SK-N-SH (cell line): ENCODE measurements around the gene EIF2AK2. TPM values are rescaled to one million over a fixed set of nuclear protein-coding genes. Genes with fewer than 3 reads are reported as not detected.

Experiments used
- CTCF ChIA-PET: fragments of 300-600, 350-600 bp; formaldehyde crosslinking; extraction: SDS; loops from one replicate; lab custom pipeline; 2021; lab: Yijun Ruan, JAX
- POLR2A ChIA-PET: fragments of 350-600 bp; sonication (Branson Sonifier 250); formaldehyde crosslinking; extraction: SDS; loops from one replicate; lab custom pipeline; 2020; ENCODE audit warnings: antibody characterized with exemption, inconsistent platforms; lab: Yijun Ruan, JAX
- DNase-seq: peaks from one replicate; pipeline ENCODE4 v3.0.0; 2012
- H2AFZ ChIP-seq: fragments of 200-600 bp; sonication (generic); 2 replicates; pipeline ENCODE4 v1.8.1; 2016; ENCODE audit warnings: antibody characterized with exemption, mild to moderate bottlenecking, low read depth
- H3F3A ChIP-seq: fragments of 200-600 bp; sonication (generic); replicated peaks from 2 replicates; pipeline ENCODE3; 2016; ENCODE audit warnings: antibody characterized with exemption, mild to moderate bottlenecking; ENCODE audit not compliant: insufficient read depth
- H3K27ac ChIP-seq, 2 experiments: fragments of 200-500 bp in 1 of 2; fragments of 200-600 bp in 1 of 2; sonication (Bioruptor generic) in 1 of 2; sonication (generic), shearing (Covaris generic) in 1 of 2; 2 replicates each; pipeline versions ENCODE4 v1.5.1 to v1.6.1; 2014 to 2016; ENCODE audit warnings: low read depth in 2 of 2, inconsistent platforms in 1 of 2, low read length in 1 of 2, mild to moderate bottlenecking in 1 of 2, mixed read lengths in 1 of 2
- H3K27me3 ChIP-seq: fragments of 200-600 bp; sonication (generic), shearing (Covaris generic); 2 replicates; pipeline ENCODE4 v1.6.1; 2016; ENCODE audit warnings: mixed run types; ENCODE audit not compliant: insufficient read depth
- H3K36me3 ChIP-seq, 2 experiments: fragments of 200-500 bp in 1 of 2; fragments of 200-600 bp in 1 of 2; sonication (Bioruptor generic) in 1 of 2; sonication (generic) in 1 of 2; replicated peaks in 1 of 2; 2 replicates each; pipeline versions ENCODE3 to v1.5.1; 2014 to 2016; ENCODE audit warnings: low read length in 1 of 2, mild to moderate bottlenecking in 1 of 2; ENCODE audit not compliant: insufficient read depth in 2 of 2, control insufficient read depth in 1 of 2
- H3K4me1 ChIP-seq, 2 experiments: fragments of 200-500 bp in 1 of 2; fragments of 200-600 bp in 1 of 2; sonication (Bioruptor generic) in 1 of 2; sonication (generic), shearing (Covaris generic) in 1 of 2; 2 replicates each; pipeline versions ENCODE4 v1.5.1 to v1.6.1; 2014 to 2016; ENCODE audit warnings: low read depth in 1 of 2, low read length in 1 of 2, mixed run types in 1 of 2; ENCODE audit not compliant: insufficient read depth in 2 of 2, control insufficient read depth in 1 of 2
- H3K4me2 ChIP-seq: fragments of 200-600 bp; sonication (generic), shearing (Covaris generic); 2 replicates; pipeline ENCODE4 v1.6.1; 2017; ENCODE audit warnings: mixed run types
- H3K4me3 ChIP-seq, 2 experiments: fragments of 200-500 bp in 1 of 2; fragments of 200-600 bp in 1 of 2; sonication (Bioruptor generic) in 1 of 2; sonication (generic), shearing (Covaris generic) in 1 of 2; 2 replicates each; pipeline versions ENCODE4 v1.5.1 to v1.8.1; 2014 to 2016; ENCODE audit warnings: low read depth in 2 of 2, inconsistent platforms in 1 of 2, low read length in 1 of 2, mild to moderate bottlenecking in 1 of 2, mixed read lengths in 1 of 2, moderate library complexity in 1 of 2
- H3K79me2 ChIP-seq: fragments of 200-600 bp; sonication (generic); 2 replicates; pipeline ENCODE4 v1.8.1; 2017; ENCODE audit warnings: mild to moderate bottlenecking; ENCODE audit not compliant: insufficient read depth
- H3K9ac ChIP-seq: fragments of 200-600 bp; sonication (generic); 2 replicates; pipeline ENCODE4 v1.6.1; 2017; ENCODE audit warnings: mixed run types
- H3K9me2 ChIP-seq: fragments of 200-600 bp; sonication (generic); 2 replicates; pipeline ENCODE4 v1.6.1; 2017; ENCODE audit warnings: mixed run types
- H3K9me3 ChIP-seq: fragments of 200-600 bp; sonication (generic); 2 replicates; pipeline ENCODE4 v1.6.1; 2017; ENCODE audit warnings: mixed run types, mild to moderate bottlenecking, moderate library complexity
- H4K20me1 ChIP-seq: fragments of 200-600 bp; sonication (generic); 2 replicates; pipeline ENCODE4 v1.6.1; 2017; ENCODE audit warnings: mild to moderate bottlenecking, mixed run types; ENCODE audit not compliant: insufficient read depth
- CTCF ChIP-seq: fragments of 200-600 bp; sonication (generic); IDR thresholded peaks from 2 replicates; pipeline ENCODE4 v1.6.1; 2017; ENCODE audit warnings: antibody characterized with exemption, mild to moderate bottlenecking, moderate library complexity
- ELF1 ChIP-seq: IDR thresholded peaks from 2 replicates; pipeline ENCODE4 v1.4.0; 2012
- FOXJ3 ChIP-seq: sonication (generic); formaldehyde crosslinking; IDR thresholded peaks from 2 replicates; pipeline ENCODE4 v1.5.1; 2020; ENCODE audit warnings: mild to moderate bottlenecking, missing genetic modification reagents
- IRF3 ChIP-seq: fragments of 150-350 bp; IDR thresholded peaks from 2 replicates; pipeline ENCODE4 v1.6.1; 2016; ENCODE audit warnings: mild to moderate bottlenecking, low read depth, low read length
- JUND ChIP-seq: IDR thresholded peaks from 2 replicates; pipeline ENCODE4 v1.4.0; 2012
- NFIC ChIP-seq: IDR thresholded peaks from 2 replicates; pipeline ENCODE4 v1.4.0; 2012; ENCODE audit warnings: borderline replicate concordance
- PBX3 ChIP-seq: IDR thresholded peaks from 2 replicates; pipeline ENCODE4; 2012
- RAD21 ChIP-seq: IDR thresholded peaks from 2 replicates; pipeline ENCODE4 v1.6.1; 2012; ENCODE audit warnings: mild to moderate bottlenecking, low read length
- RCOR1 ChIP-seq: fragments of 150-350 bp; IDR thresholded peaks from 2 replicates; pipeline ENCODE4 v1.6.1; 2017; ENCODE audit warnings: antibody characterized with exemption, low read length
- RFX5 ChIP-seq: IDR thresholded peaks from 2 replicates; pipeline ENCODE4 v1.6.1; 2012; ENCODE audit warnings: mild to moderate bottlenecking, improper control_type of control experiment, low read length
- RXRA ChIP-seq: IDR thresholded peaks from 2 replicates; pipeline ENCODE4 v1.4.0; 2012; ENCODE audit warnings: low read depth, mild to moderate bottlenecking, borderline replicate concordance
- SIN3A ChIP-seq: IDR thresholded peaks from 2 replicates; pipeline ENCODE4 v1.6.1; 2012; ENCODE audit warnings: low read depth, mild to moderate bottlenecking, low read length, moderate library complexity, borderline replicate concordance
- TCF12 ChIP-seq: IDR thresholded peaks from 2 replicates; pipeline ENCODE4 v1.4.0; 2012
- TEAD4 ChIP-seq: IDR thresholded peaks from 2 replicates; pipeline ENCODE4 v1.4.0; 2012; ENCODE audit warnings: mild to moderate bottlenecking, borderline replicate concordance; ENCODE audit not compliant: insufficient read depth
- USF1 ChIP-seq: IDR thresholded peaks from 2 replicates; pipeline ENCODE4 v1.4.0; 2012; ENCODE audit warnings: low read depth, borderline replicate concordance
- YY1 ChIP-seq: IDR thresholded peaks from 2 replicates; pipeline ENCODE4 v1.4.0; 2012; ENCODE audit warnings: low read depth, mild to moderate bottlenecking
- WGBS: methylation state at CpG from one replicate; pipeline ENCODE4 v1.1.6; 2017; ENCODE audit warnings: low lambda C conversion rate; 5-methylcytosine and 5-hydroxymethylcytosine counted together
- polyA plus RNA-seq, 3 experiments: library from polyadenylated mRNA; depleted of rRNA; stranded (reverse); fragments of >200 nt; gene quantifications; 2 replicates each; pipeline ENCODE4 v1.2.3, GENCODE V29; 2012

Gene EIF2AK2
- polyA plus RNA-seq, 1 of the 3 experiments (the other 2 are of a cell fraction), result 9.0 TPM

GRCh38 chr2:37201766-37202165, 45.0 kb upstream of the EIF2AK2 start:
- H3K9me2 ChIP-seq, result no peaks in the 10 kb centered on the region; the same call in 1 of the 2 replicates
- H3K4me1 ChIP-seq, result peaks cover 6 to 15% of the 10 kb centered on the region in 2 experiments; a peak in 3 of 4 replicates
- WGBS, result 100% methylated on average over 1 of the region's 1 CpG
- DNase-seq, result no peak
- peaks cover 85% of the 10 kb centered on the region for H3K79me2 ChIP-seq
- peak overlapping the region in 1 of 2 experiments; percentile 0; a peak in 2 of 4 replicates for H3K27ac ChIP-seq
- H3K9me3 ChIP-seq, result peaks cover 11% of the 10 kb centered on the region; the same call in 1 of the 2 replicates
- no peak overlapping the region for H3K4me3 ChIP-seq
- no peaks in the 10 kb centered on the region for H3K27me3 ChIP-seq
- ChIA-PET POLR2A (interaction anchor here (1.1 kb wide), 1 partner anchor 45 kb away, joined by 3 read pairs; no protein-coding TSS in a partner anchor), CTCF (interaction anchor here (0.6 to 2.0 kb wide), 2 partner anchors 33 to 195 kb away, joined by 3 to 16 read pairs; no protein-coding TSS in a partner anchor)
- no peak overlapping the region for H3K4me2 ChIP-seq
- peaks cover 62 to 76% of the 10 kb centered on the region in 2 experiments for H3K36me3 ChIP-seq
- no peak overlapping the region for H3K9ac ChIP-seq
- H3F3A ChIP-seq, result peaks cover 22% of the 10 kb centered on the region
- H4K20me1 ChIP-seq, result peaks cover 6% of the 10 kb centered on the region; the same call in 1 of the 2 replicates
- no peak overlapping the region for H2AFZ ChIP-seq
- no peak for TF ChIP-seq IRF3
- TF ChIP-seq FOXJ3 (CRISPR knock-in tag), result no peak
- no peak for TF ChIP-seq RCOR1
- no peak for TF ChIP-seq JUND
- TF ChIP-seq RAD21, result no peak
- no peak for TF ChIP-seq PBX3
- no peak for TF ChIP-seq TCF12
- TF ChIP-seq USF1, result no peak
- TF ChIP-seq CTCF, result no peak
- TF ChIP-seq RFX5, result no peak
- TF ChIP-seq YY1, result no peak
- TF ChIP-seq RXRA, result no peak
- TF ChIP-seq NFIC, result no peak
- TF ChIP-seq SIN3A, result no peak
- no peak for TF ChIP-seq ELF1
- no peak for TF ChIP-seq TEAD4
